ENCODE data around the gene SLC35F3. TPM values are rescaled to one million over a fixed set of nuclear protein-coding genes. Genes with fewer than 3 reads are reported as not detected.
"Not testable (repeated sequence)": the region's sequence is repeated elsewhere in the genome, so short reads cannot be mapped to it uniquely, and the experiment has no call there.

SLC35F3 gene
- polyA plus RNA-seq, 1 donor from 2014 or later = 13.9 TPM

GRCh38 chr1:233884461-233885151, 19.9 kb upstream of the SLC35F3 start:
- no peaks in the 10 kb centered on the region for H4K20me1 ChIP-seq (ENCODE audit: insufficient read depth)
- no peaks in the 10 kb centered on the region for H3K9me3 ChIP-seq (ENCODE audit: low read length)
- H3K4me3 ChIP-seq (ENCODE audit: low read length) = no peak overlapping the region
- no peak overlapping the region for H2AFZ ChIP-seq (ENCODE audit: low read depth, low read length)
- H3K27me3 ChIP-seq (ENCODE audit: insufficient read depth, low read depth, low read length) = no peaks in the 10 kb centered on the region
- no peak overlapping the region for H3K4me2 ChIP-seq (ENCODE audit: low read length)
- H3K27ac ChIP-seq (ENCODE audit: low read length) = no peak overlapping the region
- TF ChIP-seq CTCF (IDR thresholded peaks at IDR 0.05; ENCODE audit: poor library complexity, severe bottlenecking) (no peak), SMC3 (conservative IDR thresholded peaks at IDR 0.05; ENCODE audit: poor library complexity) (no peak), POLR2AphosphoS5 (IDR thresholded peaks at IDR 0.05) (no peak), REST (IDR thresholded peaks at IDR 0.05; ENCODE audit: borderline replicate concordance) (no peak), EP300 (conservative IDR thresholded peaks at IDR 0.05; ENCODE audit: poor library complexity, severe bottlenecking) (no peak), MXI1 (conservative IDR thresholded peaks at IDR 0.05; ENCODE audit: poor library complexity, severe bottlenecking) (no peak), RAD21 (conservative IDR thresholded peaks at IDR 0.05) (no peak), TAF1 (IDR thresholded peaks at IDR 0.05; ENCODE audit: low read depth) (no peak), EZH2 (IDR thresholded peaks at IDR 0.05; ENCODE audit: borderline replicate concordance, insufficient read depth, low read length, poor library complexity, severe bottlenecking) (no peak)
- no peak overlapping the region for H3K9ac ChIP-seq (ENCODE audit: low read length)
- H3K36me3 ChIP-seq (ENCODE audit: insufficient read depth, low read length) = no peaks in the 10 kb centered on the region
- no peaks in the 10 kb centered on the region for H3K79me2 ChIP-seq (replicated peaks; ENCODE audit: insufficient read depth, low read length)
- no peaks in the 10 kb centered on the region for H3F3A ChIP-seq (ENCODE audit: insufficient read depth, low read length, poor library complexity, severe bottlenecking)
- no peaks in the 10 kb centered on the region for H3K9me2 ChIP-seq (ENCODE audit: insufficient read depth, low read length)

GRCh38 chr1:233885196-233885920, 19.1 kb upstream of the SLC35F3 start:
- Histone ChIP-seq H4K20me1 (ENCODE audit: insufficient read depth) (no peaks in the 10 kb centered on the region), H3K36me3 (ENCODE audit: insufficient read depth, low read length) (no peaks in the 10 kb centered on the region), H3K9ac (ENCODE audit: low read length) (no peak overlapping the region), H2AFZ (ENCODE audit: low read depth, low read length) (no peak overlapping the region), H3K27me3 (ENCODE audit: insufficient read depth, low read depth, low read length) (no peaks in the 10 kb centered on the region), H3K79me2 (replicated peaks; ENCODE audit: insufficient read depth, low read length) (no peaks in the 10 kb centered on the region), H3K9me3 (ENCODE audit: low read length) (no peaks in the 10 kb centered on the region), H3K27ac (ENCODE audit: low read length) (no peak overlapping the region), H3F3A (ENCODE audit: insufficient read depth, low read length, poor library complexity, severe bottlenecking) (no peaks in the 10 kb centered on the region), H3K4me3 (ENCODE audit: low read length) (no peak overlapping the region), H3K4me2 (ENCODE audit: low read length) (no peak overlapping the region), H3K9me2 (ENCODE audit: insufficient read depth, low read length) (no peaks in the 10 kb centered on the region)
- TF ChIP-seq SMC3 (conservative IDR thresholded peaks at IDR 0.05; ENCODE audit: poor library complexity) (no peak), POLR2AphosphoS5 (IDR thresholded peaks at IDR 0.05) (no peak), RAD21 (conservative IDR thresholded peaks at IDR 0.05) (no peak), MXI1 (conservative IDR thresholded peaks at IDR 0.05; ENCODE audit: poor library complexity, severe bottlenecking) (no peak), REST (IDR thresholded peaks at IDR 0.05; ENCODE audit: borderline replicate concordance) (no peak), TAF1 (IDR thresholded peaks at IDR 0.05; ENCODE audit: low read depth) (no peak)

- H3K9me3 ChIP-seq (ENCODE audit: low read length); H3K9ac ChIP-seq (ENCODE audit: low read length); H2AFZ ChIP-seq (ENCODE audit: low read depth, low read length); H3K4me2 ChIP-seq (ENCODE audit: low read length); H3K27ac ChIP-seq (ENCODE audit: low read length); H3K9me2 ChIP-seq (ENCODE audit: insufficient read depth, low read length); H3K4me3 ChIP-seq (ENCODE audit: low read length); H3K27me3 ChIP-seq (ENCODE audit: insufficient read depth, low read depth, low read length); H3K36me3 ChIP-seq (ENCODE audit: insufficient read depth, low read length); H3K79me2 ChIP-seq (replicated peaks; ENCODE audit: insufficient read depth, low read length); H4K20me1 ChIP-seq (ENCODE audit: insufficient read depth); H3F3A ChIP-seq (ENCODE audit: insufficient read depth, low read length, poor library complexity, severe bottlenecking): not testable (repeated sequence)
These were observed 13.3 kb upstream of the SLC35F3 start for GRCh38 chr1:233891151-233891550.
